Spleen (tissue), 7 donors: Measurements from ENCODE around the gene FAM114A1.

ENCODE experiments used
- CTCF ChIP-seq, 11 experiments: fragments of 200-600 bp in 7 of 11; fragments of 450-650 bp in 4 of 11; sonication (generic) in 4 of 11; IDR thresholded peaks in 8 of 11; conservative IDR thresholded peaks in 3 of 11; 1 replicate in 7 of 11; 2 replicates in 4 of 11; pipeline versions ENCODE4 v1.4.0 to v1.8.0; 2016 to 2021; ENCODE audit warnings: antibody characterized with exemption in 11 of 11, inconsistent platforms in 4 of 11, mild to moderate bottlenecking in 1 of 11
- POLR2A ChIP-seq, 3 donors: fragments of 450-650 bp; IDR thresholded peaks; one replicate each; pipeline ENCODE4 v1.5.1; 2017; ENCODE audit warnings: antibody characterized with exemption in 3 of 3, mild to moderate bottlenecking in 1 of 3
- POLR2AphosphoS5 ChIP-seq, 3 donors: sonication (generic); formaldehyde crosslinking; IDR thresholded peaks; one replicate each; pipeline ENCODE4 v1.5.1; 2017; ENCODE audit warnings: antibody characterized with exemption in 3 of 3
- donor health status: DM: no; HTN: no; CAD: no; lungs with moderate emphysema.
- donor health status: DM: no; HTN: no; CAD: no.
- donor health status: DM: no; HTN: no; CAD: no.

- TF ChIP-seq CTCF (IDR thresholded peaks at IDR 0.05 in 8 of 11, conservative IDR thresholded peaks at IDR 0.05 in 3 of 11): no peak
- TF ChIP-seq POLR2AphosphoS5 (IDR thresholded peaks at IDR 0.05): no peak
- TF ChIP-seq POLR2A (IDR thresholded peaks at IDR 0.05): no peak
Measured at GRCh38 chr4:38829237-38829636, 38.4 kb upstream of the FAM114A1 start.
